Right lobe of liver (tissue), 6 donors: ENCODE data around the gene FOXP1. TPM values are rescaled to one million over a fixed set of nuclear protein-coding genes. Genes with fewer than 3 reads are reported as not detected.

ENCODE experiments used
- ATAC-seq, 4 donors: fragments of 200-7000 bp; cut with Tn5 transposase; one replicate each; pipeline ENCODE4 v1.9.1; 2020; ENCODE audit warnings: mild to moderate bottlenecking in 4 of 4, moderate library complexity in 4 of 4
- DNase-seq, 3 donors: peaks; one replicate each; pipeline ENCODE4 v3.0.0-alpha.2; 2020
- H3K27ac ChIP-seq, 3 donors: fragments of 200-600 bp; one replicate each; pipeline ENCODE4 v1.8.0; 2022
- H3K27me3 ChIP-seq, 2 donors: fragments of 200-600 bp; one replicate each; pipeline ENCODE4 v1.8.0; 2022
- H3K36me3 ChIP-seq, 4 donors: fragments of 200-600 bp; sonication (generic) in 1 of 4; one replicate each; pipeline versions ENCODE4 v1.5.1 to v1.8.0; 2017 to 2022; ENCODE audit warnings: control low read depth in 1 of 4
- H3K4me1 ChIP-seq, 4 donors: fragments of 200-600 bp; sonication (generic) in 1 of 4; one replicate each; pipeline versions ENCODE4 v1.5.1 to v1.8.0; 2017 to 2022; ENCODE audit warnings: control low read depth in 1 of 4
- H3K4me3 ChIP-seq, 3 donors: fragments of 200-600 bp; one replicate each; pipeline ENCODE4 v1.8.0; 2022
- H3K9me3 ChIP-seq, 4 donors: fragments of 200-600 bp; sonication (generic) in 1 of 4; one replicate each; pipeline versions ENCODE4 v1.5.1 to v1.8.0; 2017 to 2022; ENCODE audit warnings: control low read depth in 1 of 4
- POLR2A ChIP-seq: fragments of 450-650 bp; IDR thresholded peaks from one replicate; pipeline ENCODE4 v1.6.1; 2017; ENCODE audit warnings: antibody characterized with exemption, mild to moderate bottlenecking
- WGBS: methylation state at CpG from one replicate; pipeline ENCODE4 v1.1.6; 2018; ENCODE audit warnings: low coverage, low lambda C conversion rate; ENCODE audit not compliant: insufficient coverage; ENCODE audit errors: missing lambda C conversion rate; 5-methylcytosine and 5-hydroxymethylcytosine counted together
- intact Hi-C, 2 donors: fragments of 100-400 bp; cut with DNase I; formaldehyde crosslinking; loops; one replicate each; pipeline versions ENCODE4 v1.11.2 to v1.14.1; 2022
- total RNA-seq, 6 experiments: library from RNA; depleted of rRNA in 2 of 6; stranded (reverse); fragments of >200 nt in 2 of 6; fragmentation: NEBNext Ultra II Directional in 3 of 6; extraction: Animal tissue kit (Norgen Biotek cat#: 25700) in 3 of 6; gene quantifications; one replicate each; pipeline versions ENCODE4 v1.1.0 to v1.2.4, GENCODE V29; 2016 to 2023
- TF ChIP-seq, protein P1 (sequence below), 4 donors: fragments of 200-600 bp in 3 of 4; fragments of 450-650 bp in 1 of 4; IDR thresholded peaks; one replicate each; pipeline versions ENCODE4 v1.5.1 to v1.8.0; 2016 to 2022; ENCODE audit warnings: antibody characterized with exemption in 4 of 4, mild to moderate bottlenecking in 2 of 4
- donor health status: DM: no; HTN: yes; CAD: no.
- donor health status: DM: no; HTN: no; CAD: no.
- donor health status: DM: no; HTN: no; CAD: no.
- donor health status: DM: no; HTN: yes; CAD: no.
- donor health status: DM: no; HTN: yes; CAD: no.

FOXP1 gene
- total RNA-seq, 6 experiments from 2014 or later, result 26.7 to 47.7 (median 35.2) TPM

DNA sequence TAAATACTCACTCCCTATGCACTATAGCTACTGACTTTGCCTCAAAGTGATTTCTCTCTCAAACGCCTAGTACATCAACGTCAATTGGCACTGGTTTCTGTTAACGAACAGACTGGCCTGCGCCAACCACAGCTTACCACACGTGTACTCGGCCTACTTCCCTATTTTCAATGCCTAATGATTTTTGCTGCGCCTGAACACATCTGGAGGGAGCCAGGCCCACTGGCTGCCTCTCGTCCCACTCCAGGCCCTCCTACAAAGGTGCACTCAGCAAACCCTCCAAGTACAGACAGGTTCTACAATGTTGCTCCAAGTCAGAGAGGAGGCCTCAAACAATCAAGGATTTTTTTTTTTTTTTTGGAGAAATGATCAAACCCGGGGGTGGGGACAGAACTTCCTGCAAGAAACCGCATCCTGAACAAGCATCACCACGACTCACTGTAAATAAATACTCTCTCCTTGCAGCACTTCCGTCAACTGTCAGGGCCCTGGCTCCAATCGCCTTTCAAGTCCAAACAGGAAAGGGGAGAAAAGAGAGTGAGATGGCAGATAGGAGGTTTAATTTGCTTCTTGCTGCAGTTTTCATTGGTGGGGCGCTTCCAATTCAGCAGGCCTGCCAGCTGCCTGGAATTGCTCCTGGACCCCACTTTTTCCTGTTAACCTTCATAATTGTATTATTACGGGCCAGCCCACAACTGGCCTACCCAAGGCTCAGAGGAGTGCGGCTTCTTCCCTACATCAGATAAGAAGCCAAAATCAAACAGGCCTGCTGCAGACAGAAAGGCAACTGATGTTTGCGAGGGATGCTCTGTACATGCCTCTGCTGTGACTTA lies 139.3 kb downstream of the FOXP1 start:
- ATAC-seq (peak; percentile 59 to 72 (median 62)), DNase-seq (peak; percentile 37 to 65 (median 49))
- WGBS, result 40% methylated on average over 17 of the region's 17 CpGs
- no peaks in the 10 kb centered on the region for H3K36me3 ChIP-seq
- peaks cover 0 to 3% (median 0%) of the 10 kb centered on the region in 4 donors for H3K4me1 ChIP-seq
- no peaks in the 10 kb centered on the region for H3K27me3 ChIP-seq
- H3K9me3 ChIP-seq, result no peaks in the 10 kb centered on the region
- no peak overlapping the region for H3K4me3 ChIP-seq
- H3K27ac ChIP-seq, result peak overlapping the region; percentile 2 to 15 (median 3)
- intact Hi-C loops, result no loop called here
- TF ChIP-seq POLR2A, result no peak
- TF ChIP-seq, protein P1, sequence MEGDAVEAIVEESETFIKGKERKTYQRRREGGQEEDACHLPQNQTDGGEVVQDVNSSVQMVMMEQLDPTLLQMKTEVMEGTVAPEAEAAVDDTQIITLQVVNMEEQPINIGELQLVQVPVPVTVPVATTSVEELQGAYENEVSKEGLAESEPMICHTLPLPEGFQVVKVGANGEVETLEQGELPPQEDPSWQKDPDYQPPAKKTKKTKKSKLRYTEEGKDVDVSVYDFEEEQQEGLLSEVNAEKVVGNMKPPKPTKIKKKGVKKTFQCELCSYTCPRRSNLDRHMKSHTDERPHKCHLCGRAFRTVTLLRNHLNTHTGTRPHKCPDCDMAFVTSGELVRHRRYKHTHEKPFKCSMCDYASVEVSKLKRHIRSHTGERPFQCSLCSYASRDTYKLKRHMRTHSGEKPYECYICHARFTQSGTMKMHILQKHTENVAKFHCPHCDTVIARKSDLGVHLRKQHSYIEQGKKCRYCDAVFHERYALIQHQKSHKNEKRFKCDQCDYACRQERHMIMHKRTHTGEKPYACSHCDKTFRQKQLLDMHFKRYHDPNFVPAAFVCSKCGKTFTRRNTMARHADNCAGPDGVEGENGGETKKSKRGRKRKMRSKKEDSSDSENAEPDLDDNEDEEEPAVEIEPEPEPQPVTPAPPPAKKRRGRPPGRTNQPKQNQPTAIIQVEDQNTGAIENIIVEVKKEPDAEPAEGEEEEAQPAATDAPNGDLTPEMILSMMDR (IDR thresholded peaks at IDR 0.05), result no peak

DNA sequence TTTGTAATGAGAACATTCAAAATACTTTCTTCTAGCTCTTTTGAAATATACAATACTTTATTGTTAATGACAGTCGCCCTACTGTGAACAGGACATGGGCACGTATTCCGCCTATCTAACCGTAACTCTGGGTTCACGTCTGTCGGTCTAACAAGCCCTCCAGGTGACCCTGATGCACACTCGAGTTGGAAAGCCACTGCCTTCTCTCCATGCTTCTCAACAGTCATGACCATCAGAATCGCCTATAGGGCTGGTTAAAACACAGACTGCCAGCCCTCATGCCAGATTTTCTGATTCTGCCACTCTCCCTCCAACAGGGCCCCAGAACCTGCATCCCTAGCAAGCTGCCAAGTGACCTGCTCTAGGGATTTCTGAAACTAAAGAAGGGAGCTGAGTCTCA lies 140.2 kb downstream of the FOXP1 start:
- Histone ChIP-seq H3K4me3 (no peak overlapping the region), H3K9me3 (no peaks in the 10 kb centered on the region), H3K27ac (peak overlapping the region in 2 of 3 donors; percentile 2 to 3), H3K36me3 (no peaks in the 10 kb centered on the region), H3K27me3 (no peaks in the 10 kb centered on the region), H3K4me1 (peaks cover 0 to 3% (median 0%) of the 10 kb centered on the region in 4 donors)
- 88% methylated on average over 8 of the region's 8 CpGs for WGBS
- intact Hi-C loops, result no loop called here
- TF ChIP-seq, protein P1 (IDR thresholded peaks at IDR 0.05), result no peak
- no peak for TF ChIP-seq POLR2A
- DNase-seq (no peak), ATAC-seq (no peak)

DNA sequence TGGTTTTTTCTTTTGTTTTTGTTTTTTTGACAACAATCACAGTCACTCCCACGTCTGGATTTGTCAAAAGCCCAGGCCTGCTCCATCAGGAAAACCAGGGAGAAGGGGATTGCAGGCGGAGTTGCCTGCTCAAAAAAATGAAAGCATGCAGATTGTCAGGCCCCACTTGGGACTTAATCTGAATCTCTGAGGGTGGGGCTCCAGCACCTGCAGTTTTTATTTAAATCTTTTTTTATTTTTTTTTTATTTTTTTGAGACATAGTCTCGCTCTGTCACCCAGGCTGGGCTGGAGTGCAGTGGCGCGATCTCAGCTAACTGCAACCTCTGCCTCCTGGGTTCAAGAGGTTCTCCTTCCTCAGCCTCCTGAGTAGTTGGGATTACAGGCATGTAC lies 140.9 kb downstream of the FOXP1 start:
- DNase-seq, result no peak
- intact Hi-C loops, result no loop called here
- TF ChIP-seq, protein P1 (IDR thresholded peaks at IDR 0.05), result no peak
- no peak for TF ChIP-seq POLR2A
- no peaks in the 10 kb centered on the region for H3K36me3 ChIP-seq
- peaks cover 0 to 3% (median 0%) of the 10 kb centered on the region in 4 donors for H3K4me1 ChIP-seq
- H3K9me3 ChIP-seq, result no peaks in the 10 kb centered on the region
- no peak for ATAC-seq
- no peak overlapping the region for H3K27ac ChIP-seq
- H3K27me3 ChIP-seq, result no peaks in the 10 kb centered on the region
- H3K4me3 ChIP-seq, result no peak overlapping the region
- WGBS, result 96% methylated on average over 5 of the region's 5 CpGs

DNA sequence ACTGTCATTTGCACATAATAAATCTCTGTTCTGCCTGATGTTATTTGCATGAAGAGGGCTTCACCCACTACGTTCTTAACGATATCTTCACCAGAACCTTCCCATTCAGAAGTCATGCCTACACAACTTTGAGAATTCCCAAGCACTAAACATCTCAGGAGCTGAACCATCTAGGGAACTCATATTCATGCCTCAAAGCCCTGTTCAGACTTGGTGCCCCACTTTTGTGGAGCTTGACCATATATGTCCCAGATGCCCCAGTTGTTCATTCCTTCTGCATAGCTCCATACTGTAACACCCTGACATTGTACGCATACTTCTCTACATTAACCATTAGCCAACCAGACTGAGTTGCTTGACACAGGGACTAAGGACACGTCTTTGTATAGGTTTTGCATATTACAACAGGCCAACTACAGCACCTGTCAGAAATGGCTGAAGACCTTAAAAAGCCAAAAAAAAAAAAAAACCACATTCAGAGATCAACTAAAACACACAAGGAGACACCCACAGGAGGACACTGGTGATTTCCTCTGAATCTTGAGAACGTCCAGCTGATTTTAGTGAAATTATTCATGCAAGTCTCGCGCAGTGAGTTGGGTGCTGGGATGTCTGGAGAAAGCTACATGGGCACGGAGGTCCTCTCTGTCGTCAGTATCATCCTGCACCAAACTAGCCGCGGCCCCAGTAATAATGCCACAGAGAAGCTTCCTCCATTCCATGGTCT lies 141.4 kb downstream of the FOXP1 start:
- no peak overlapping the region for H3K4me3 ChIP-seq
- WGBS, result 77% methylated on average over 8 of the region's 11 CpGs
- H3K9me3 ChIP-seq, result no peaks in the 10 kb centered on the region
- no peaks in the 10 kb centered on the region for H3K27me3 ChIP-seq
- DNase-seq (no peak), ATAC-seq (no peak)
- H3K36me3 ChIP-seq, result no peaks in the 10 kb centered on the region
- intact Hi-C loops, result no loop called here
- H3K27ac ChIP-seq, result no peak overlapping the region
- peaks cover 0 to 3% (median 0%) of the 10 kb centered on the region in 4 donors for H3K4me1 ChIP-seq
- no peak for TF ChIP-seq POLR2A
- TF ChIP-seq, protein P1 (IDR thresholded peaks at IDR 0.05), result no peak
